Measurements from ENCODE around the gene ZFAND3. TPM values are rescaled to one million over a fixed set of nuclear protein-coding genes. Genes with fewer than 3 reads are reported as not detected.

Gene ZFAND3
- total and polyA plus RNA-seq, 2 donors (not counting 1 experiment from before 2014, with no cell fraction given) = 13.5 to 58.3 TPM

GRCh38 chr6:37876843-37877242 is 57.3 kb downstream of the ZFAND3 start:
- no peak overlapping the region for H3K27ac Mint-ChIP-seq
- Histone ChIP-seq H2AFZ (ENCODE audit: insufficient read depth, low read depth, low read length, poor library complexity, severe bottlenecking) (no peak overlapping the region), H4K20me1 (ENCODE audit: control insufficient read depth, insufficient read depth, low read length, poor library complexity, severe bottlenecking) (peaks cover 30% of the 10 kb centered on the region), H3K4me3 (ENCODE audit: control extremely low read depth in 1 of 5, extremely low read depth in 1 of 5, insufficient read depth in 1 of 5, low read depth in 2 of 5, low read length in 4 of 5) (no peak overlapping the region), H3K4me2 (replicated peaks; ENCODE audit: low read depth, low read length, poor library complexity, severe bottlenecking) (no peak overlapping the region), H3K9ac (ENCODE audit: low read length) (no peak overlapping the region), H3K9me3 (ENCODE audit: control extremely low read depth in 1 of 3, control insufficient read depth in 2 of 3, insufficient read depth in 1 of 3, low read length in 2 of 3) (peaks cover 0 to 4% (median 0%) of the 10 kb centered on the region in 3 donors), H3K27me3 (replicated peaks in 1 of 4; ENCODE audit: control extremely low read depth in 1 of 4, control insufficient read depth in 3 of 4, insufficient read depth in 4 of 4, low read length in 3 of 4) (no peaks in the 10 kb centered on the region), H3K36me3 (replicated peaks in 1 of 2; ENCODE audit: control extremely low read depth in 1 of 2, control insufficient read depth in 1 of 2, extremely low read depth in 1 of 2, insufficient read depth in 2 of 2, low read length in 1 of 2) (peaks cover 0 to 2% of the 10 kb centered on the region in 2 experiments), H3K4me1 (ENCODE audit: control insufficient read depth in 2 of 2, insufficient read depth in 2 of 2, low read length in 2 of 2) (peaks cover 7 to 9% of the 10 kb centered on the region in 2 donors), H3K79me2 (ENCODE audit: control insufficient read depth, insufficient read depth, low read length) (peaks cover 68% of the 10 kb centered on the region), H3K27ac (ENCODE audit: low read length in 2 of 2) (no peak overlapping the region)
- no peak overlapping the region for H3K4me3 Mint-ChIP-seq
- CTCF ChIA-PET = no interaction called here
- WGBS (ENCODE audit: insufficient coverage) = no CpG with 5 or more reads among the region's 4 CpGs
- no peak for ATAC-seq (ENCODE audit: low read depth)
- H3K9me3 Mint-ChIP-seq (ENCODE audit: insufficient read depth) = no peaks in the 10 kb centered on the region
- TF ChIP-seq EZH2 (IDR thresholded peaks at IDR 0.05; ENCODE audit: borderline replicate concordance, insufficient read depth, low read depth, low read length, poor library complexity, severe bottlenecking) (no peak), CTCF (IDR thresholded peaks at IDR 0.05) (no peak)
- no peaks in the 10 kb centered on the region for H3K27me3 Mint-ChIP-seq
- no peak for DNase-seq
- peaks cover 73% of the 10 kb centered on the region for H3K4me1 Mint-ChIP-seq
- POLR2A ChIA-PET = no interaction called here
- intact Hi-C loops (cut with micrococcal nuclease) = no loop called here

GRCh38 chr6:37877373-37878149 is 58.0 kb downstream of the ZFAND3 start:
- POLR2A ChIA-PET = no interaction called here
- Histone ChIP-seq H3K9ac (ENCODE audit: low read length) (no peak overlapping the region), H3K9me3 (ENCODE audit: control extremely low read depth in 1 of 3, control insufficient read depth in 2 of 3, insufficient read depth in 1 of 3, low read length in 2 of 3) (no peaks in the 10 kb centered on the region), H3K4me2 (replicated peaks; ENCODE audit: low read depth, low read length, poor library complexity, severe bottlenecking) (no peak overlapping the region), H3K36me3 (replicated peaks in 1 of 2; ENCODE audit: control extremely low read depth in 1 of 2, control insufficient read depth in 1 of 2, extremely low read depth in 1 of 2, insufficient read depth in 2 of 2, low read length in 1 of 2) (no peaks in the 10 kb centered on the region), H2AFZ (ENCODE audit: insufficient read depth, low read depth, low read length, poor library complexity, severe bottlenecking) (no peak overlapping the region), H3K4me3 (ENCODE audit: control extremely low read depth in 1 of 5, extremely low read depth in 1 of 5, insufficient read depth in 1 of 5, low read depth in 2 of 5, low read length in 4 of 5) (no peak overlapping the region), H3K79me2 (ENCODE audit: control insufficient read depth, insufficient read depth, low read length) (peaks cover 68% of the 10 kb centered on the region), H3K27ac (ENCODE audit: low read length in 2 of 2) (no peak overlapping the region), H4K20me1 (ENCODE audit: control insufficient read depth, insufficient read depth, low read length, poor library complexity, severe bottlenecking) (peaks cover 30% of the 10 kb centered on the region), H3K4me1 (ENCODE audit: control insufficient read depth in 2 of 2, insufficient read depth in 2 of 2, low read length in 2 of 2) (peaks cover 9 to 15% of the 10 kb centered on the region in 2 donors), H3K27me3 (replicated peaks in 1 of 4; ENCODE audit: control extremely low read depth in 1 of 4, control insufficient read depth in 3 of 4, insufficient read depth in 4 of 4, low read length in 3 of 4) (no peaks in the 10 kb centered on the region)
- Mint-ChIP-seq H3K4me3 (no peak overlapping the region), H3K9me3 (ENCODE audit: insufficient read depth) (no peaks in the 10 kb centered on the region), H3K27ac (peak overlapping the region; percentile 28), H3K4me1 (peaks cover 72% of the 10 kb centered on the region), H3K27me3 (no peaks in the 10 kb centered on the region)
- TF ChIP-seq EZH2 (IDR thresholded peaks at IDR 0.05; ENCODE audit: borderline replicate concordance, insufficient read depth, low read depth, low read length, poor library complexity, severe bottlenecking) = no peak
- TF ChIP-seq CTCF (IDR thresholded peaks at IDR 0.05) = no peak
- 96% methylated on average over 4 of the region's 6 CpGs for WGBS (ENCODE audit: insufficient coverage)
- CTCF ChIA-PET = interaction anchor here (1.0 to 1.5 kb wide), 5 partner anchors 8 to 134 kb away, joined by 3 to 5 read pairs (median 3); no protein-coding TSS in a partner anchor
- ATAC-seq (ENCODE audit: low read depth) (no peak), DNase-seq (no peak)
- intact Hi-C loops (cut with micrococcal nuclease) = no loop called here
